WTC11 (cell line): ENCODE results near the gene YARS2. TPM values are rescaled to one million over a fixed set of nuclear protein-coding genes. Genes with fewer than 3 reads are reported as not detected.

Experiments
- ATAC-seq: fragments of 200-7000 bp; cut with Tn5 transposase; 2 replicates; pipeline ENCODE4 v1.10.0; 2021; ENCODE audit warnings: mild to moderate bottlenecking, moderate library complexity
- CTCF ChIA-PET: fragments of 300-600 bp; sonication (Branson Sonifier 250); formaldehyde crosslinking; loops from one replicate; lab custom pipeline; 2021; ENCODE audit warnings: antibody characterized with exemption; lab: Charles Lee
- POLR2A ChIA-PET: fragments of 350-600 bp; sonication (Branson Sonifier 250); formaldehyde crosslinking; loops from one replicate; lab custom pipeline; 2021; ENCODE audit warnings: antibody characterized with exemption; lab: Charles Lee
- DNase-seq: peaks from one replicate; pipeline ENCODE4 v3.0.0; 2021; ENCODE audit warnings: low spot score
- H3K27ac Mint-ChIP-seq: 2 replicates; pipeline ENCODE4 v1.8.0; 2021; ENCODE audit warnings: mixed read lengths
- H3K27me3 Mint-ChIP-seq: 2 replicates; pipeline ENCODE4 v1.8.0; 2021; ENCODE audit warnings: low read depth, mild to moderate bottlenecking, moderate library complexity, mixed read lengths
- H3K36me3 Mint-ChIP-seq: 2 replicates; pipeline ENCODE4 v1.8.0; 2021; ENCODE audit warnings: mixed read lengths
- H3K4me1 Mint-ChIP-seq: 2 replicates; pipeline ENCODE4 v1.8.0; 2022; ENCODE audit warnings: mixed read lengths
- H3K4me3 Mint-ChIP-seq: 2 replicates; pipeline ENCODE4 v1.8.0; 2021; ENCODE audit warnings: mild to moderate bottlenecking, moderate library complexity, mixed read lengths
- H3K9me3 Mint-ChIP-seq: 2 replicates; pipeline ENCODE4 v1.8.0; 2021; ENCODE audit warnings: mixed read lengths
- AR ChIP-seq: fragments of 250-450 bp; sonication (Bioruptor Pico); IDR thresholded peaks from 2 replicates; pipeline ENCODE4 v1.9.0; 2021; ENCODE audit warnings: mild to moderate bottlenecking
- ATF2 ChIP-seq: sonication (generic); formaldehyde crosslinking; IDR thresholded peaks from 2 replicates; pipeline ENCODE4 v1.8.1; 2022; ENCODE audit warnings: low read depth, missing genetic modification reagents, borderline replicate concordance
- CREB1 ChIP-seq: sonication (generic); formaldehyde crosslinking; IDR thresholded peaks from 2 replicates; pipeline ENCODE4 v1.8.0; 2023; ENCODE audit warnings: mild to moderate bottlenecking, missing genetic modification reagents
- E2F1 ChIP-seq: sonication (generic); formaldehyde crosslinking; IDR thresholded peaks from 2 replicates; pipeline ENCODE4 v1.8.0; 2022; ENCODE audit warnings: mild to moderate bottlenecking, missing genetic modification reagents
- ERG ChIP-seq: fragments of 250-450 bp; sonication (Bioruptor Pico); IDR thresholded peaks from 2 replicates; pipeline ENCODE4 v1.8.0; 2021; ENCODE audit warnings: mild to moderate bottlenecking
- FOXJ3 ChIP-seq: sonication (generic); formaldehyde crosslinking; IDR thresholded peaks from 2 replicates; pipeline ENCODE4 v1.9.0; 2021; ENCODE audit warnings: missing genetic modification reagents, mild to moderate bottlenecking, borderline replicate concordance
- FOXP1 ChIP-seq: sonication (generic); formaldehyde crosslinking; IDR thresholded peaks from 2 replicates; pipeline ENCODE4 v1.8.0; 2022; ENCODE audit warnings: missing genetic modification reagents, mild to moderate bottlenecking, moderate library complexity, borderline replicate concordance
- GABPB1 ChIP-seq: sonication (generic); formaldehyde crosslinking; IDR thresholded peaks from 2 replicates; pipeline ENCODE4 v1.8.1; 2023; ENCODE audit warnings: mild to moderate bottlenecking, missing genetic modification reagents
- GRHL2 ChIP-seq: fragments of 250-450 bp; sonication (Bioruptor Pico); IDR thresholded peaks from 2 replicates; pipeline ENCODE4 v1.8.0; 2022; ENCODE audit warnings: mild to moderate bottlenecking, moderate library complexity; ENCODE audit not compliant: insufficient replicate concordance, severe bottlenecking
- HMGA2 ChIP-seq: fragments of 250-450 bp; sonication (Bioruptor Pico); IDR thresholded peaks from 2 replicates; pipeline ENCODE4 v1.4.0; 2021; ENCODE audit warnings: mild to moderate bottlenecking, moderate library complexity
- JUN ChIP-seq: sonication (generic); formaldehyde crosslinking; IDR thresholded peaks from 2 replicates; pipeline ENCODE4 v1.8.0; 2023; ENCODE audit warnings: mild to moderate bottlenecking, missing genetic modification reagents
- NFE2L1 ChIP-seq: sonication (generic); formaldehyde crosslinking; IDR thresholded peaks from 2 replicates; pipeline ENCODE4 v1.8.1; 2023; ENCODE audit warnings: missing genetic modification reagents
- NR1H2 ChIP-seq: sonication (generic); formaldehyde crosslinking; IDR thresholded peaks from 2 replicates; pipeline ENCODE4 v1.9.0; 2021; ENCODE audit warnings: mild to moderate bottlenecking, moderate library complexity, missing genetic modification reagents
- OVOL2 ChIP-seq: fragments of 250-450 bp; sonication (Bioruptor Pico); IDR thresholded peaks from 2 replicates; pipeline ENCODE4 v1.9.0; 2021; ENCODE audit warnings: mild to moderate bottlenecking, borderline replicate concordance
- PRRX2 ChIP-seq: fragments of 250-450 bp; sonication (Bioruptor Pico); IDR thresholded peaks from 2 replicates; pipeline ENCODE4 v1.8.0; 2021; ENCODE audit warnings: mild to moderate bottlenecking
- SMAD3 ChIP-seq: sonication (generic); formaldehyde crosslinking; IDR thresholded peaks from 2 replicates; pipeline ENCODE4 v1.8.0; 2022; ENCODE audit warnings: missing genetic modification reagents, mild to moderate bottlenecking, borderline replicate concordance
- ZNF121 ChIP-seq: sonication (generic); formaldehyde crosslinking; IDR thresholded peaks from 2 replicates; pipeline ENCODE4 v1.8.0; 2023; ENCODE audit warnings: missing genetic modification reagents
- ZNF219 ChIP-seq: sonication (generic); formaldehyde crosslinking; IDR thresholded peaks from 2 replicates; pipeline ENCODE4 v1.8.0; 2023; ENCODE audit warnings: missing genetic modification reagents, mild to moderate bottlenecking, borderline replicate concordance
- ZNF423 ChIP-seq: fragments of 250-450 bp; sonication (Bioruptor Pico); IDR thresholded peaks from 2 replicates; pipeline ENCODE4 v2.1.2; 2022; ENCODE audit warnings: mild to moderate bottlenecking, moderate library complexity
- ZNF425 ChIP-seq: fragments of 250-450 bp; sonication (Bioruptor Pico); conservative IDR thresholded peaks from 2 replicates; pipeline ENCODE4 v1.9.0; 2021; ENCODE audit warnings: mild to moderate bottlenecking
- total RNA-seq: library from RNA; stranded (reverse); gene quantifications from 3 replicates; pipeline ENCODE4 v1.2.3, GENCODE V29; 2021

YARS2 gene
- total RNA-seq, 1 experiment from 2014 or later, result 41.4 TPM

GRCh38 chr12:32706335-32707024 lies 49.2 kb downstream of the YARS2 start (continued):
- TF ChIP-seq NFE2L1 (CRISPR knock-in tag) (no peak), ATF2 (CRISPR knock-in tag) (no peak), FOXJ3 (no peak), ZNF121 (CRISPR knock-in tag) (no peak), CREB1 (CRISPR knock-in tag) (no peak), JUN (CRISPR knock-in tag) (no peak), AR (no peak), ZNF423 (CRISPR knock-in tag) (no peak)
- TF ChIP-seq, all 79 proteins: peak for 0

GRCh38 chr12:32705783-32706182 lies 49.9 kb downstream of the YARS2 start:
- Mint-ChIP-seq H3K36me3 (peaks cover 10% of the 10 kb centered on the region), H3K27me3 (no peaks in the 10 kb centered on the region), H3K9me3 (no peaks in the 10 kb centered on the region), H3K4me3 (no peak overlapping the region), H3K4me1 (no peaks in the 10 kb centered on the region), H3K27ac (no peak overlapping the region)
- ChIA-PET CTCF (no interaction called here), POLR2A (no interaction called here)
- DNase-seq (no peak), ATAC-seq (no peak)
- TF ChIP-seq ZNF425, result no peak

- DNase-seq, result no peak
- no peaks in the 10 kb centered on the region for H3K27me3 Mint-ChIP-seq
- CTCF ChIA-PET, result interaction anchor here (0.7 to 1.8 kb wide), 3 partner anchors 13 to 95 kb away, joined by 4 to 9 read pairs (median 5); partner anchors contain the start of gene YARS2
- TF ChIP-seq GRHL2 (CRISPR knock-in tag) (no peak), GABPB1 (CRISPR knock-in tag) (no peak), HMGA2 (no peak), FOXP1 (no peak), ERG (CRISPR knock-in tag) (no peak), ZNF219 (no peak), NR1H2 (CRISPR knock-in tag) (no peak), OVOL2 (CRISPR knock-in tag) (no peak), SMAD3 (no peak), E2F1 (CRISPR knock-in tag) (no peak), PRRX2 (no peak)
- TF ChIP-seq, all 79 proteins: peak for 0
- ATAC-seq, result no peak
- POLR2A ChIA-PET, result no interaction called here
- Mint-ChIP-seq H3K36me3 (peaks cover 8% of the 10 kb centered on the region), H3K4me1 (peaks cover 4% of the 10 kb centered on the region; the same call in 1 of the 2 replicates), H3K9me3 (no peaks in the 10 kb centered on the region), H3K4me3 (no peak overlapping the region), H3K27ac (no peak overlapping the region)
These were observed 52.8 kb downstream of the YARS2 start for GRCh38 chr12:32702946-32703345.
